ENCODE measurements around the gene TRIM38.

DNA sequence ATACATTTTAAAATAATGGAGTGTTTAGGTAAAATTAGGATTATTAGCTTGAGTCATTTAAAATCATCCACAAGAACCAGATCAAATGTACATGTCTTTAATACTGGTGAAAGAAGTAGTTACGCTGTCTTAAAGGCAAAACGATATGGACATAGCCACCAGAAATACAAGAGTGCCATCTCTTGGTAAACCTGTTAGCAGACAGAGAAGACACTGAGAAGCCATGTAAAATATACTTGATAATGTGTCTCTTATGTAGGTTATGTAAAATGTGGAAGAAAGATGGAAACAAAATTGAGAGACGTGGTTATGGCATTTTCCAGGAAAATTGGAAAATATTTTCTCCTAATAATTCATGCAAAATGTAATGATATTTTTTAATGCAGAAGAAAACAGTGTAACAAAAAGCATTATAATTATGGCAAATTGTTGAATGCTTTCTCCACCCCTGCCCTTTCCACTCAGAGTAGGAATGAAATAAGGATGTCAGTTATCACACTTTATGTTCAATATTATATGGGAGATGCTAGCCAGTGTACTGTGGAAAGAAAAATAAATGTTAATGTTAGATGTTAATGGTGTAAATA is 19.9 kb upstream of the TRIM38 start:
- TF ChIP-seq, protein P1, sequence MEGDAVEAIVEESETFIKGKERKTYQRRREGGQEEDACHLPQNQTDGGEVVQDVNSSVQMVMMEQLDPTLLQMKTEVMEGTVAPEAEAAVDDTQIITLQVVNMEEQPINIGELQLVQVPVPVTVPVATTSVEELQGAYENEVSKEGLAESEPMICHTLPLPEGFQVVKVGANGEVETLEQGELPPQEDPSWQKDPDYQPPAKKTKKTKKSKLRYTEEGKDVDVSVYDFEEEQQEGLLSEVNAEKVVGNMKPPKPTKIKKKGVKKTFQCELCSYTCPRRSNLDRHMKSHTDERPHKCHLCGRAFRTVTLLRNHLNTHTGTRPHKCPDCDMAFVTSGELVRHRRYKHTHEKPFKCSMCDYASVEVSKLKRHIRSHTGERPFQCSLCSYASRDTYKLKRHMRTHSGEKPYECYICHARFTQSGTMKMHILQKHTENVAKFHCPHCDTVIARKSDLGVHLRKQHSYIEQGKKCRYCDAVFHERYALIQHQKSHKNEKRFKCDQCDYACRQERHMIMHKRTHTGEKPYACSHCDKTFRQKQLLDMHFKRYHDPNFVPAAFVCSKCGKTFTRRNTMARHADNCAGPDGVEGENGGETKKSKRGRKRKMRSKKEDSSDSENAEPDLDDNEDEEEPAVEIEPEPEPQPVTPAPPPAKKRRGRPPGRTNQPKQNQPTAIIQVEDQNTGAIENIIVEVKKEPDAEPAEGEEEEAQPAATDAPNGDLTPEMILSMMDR (IDR thresholded peaks at IDR 0.05; ENCODE audit: poor library complexity): peak; percentile 73
- TF ChIP-seq EZH2 (IDR thresholded peaks at IDR 0.05; ENCODE audit: borderline replicate concordance): no peak
- no peak for TF ChIP-seq EZH2phosphoT487 (IDR thresholded peaks at IDR 0.05; ENCODE audit: low read depth, severe bottlenecking, unreplicated experiment)
